ENCODE data around the gene WDR53. TPM values are rescaled to one million over a fixed set of nuclear protein-coding genes. Genes with fewer than 3 reads are reported as not detected.
"Not testable (repeated sequence)": the region's sequence is repeated elsewhere in the genome, so short reads cannot be mapped to it uniquely, and the experiment has no call there.

Gene WDR53
- 12.3 to 15.7 TPM (median 13.4 TPM) in 3 replicates for total RNA-seq

- no peak for TF ChIP-seq CTCF (IDR thresholded peaks at IDR 0.05; ENCODE audit: unreplicated experiment)
- Mint-ChIP-seq H3K27me3 (ENCODE audit: low read depth) (no peaks in the 10 kb centered on the region), H3K4me3 (peak within 1 kb of the TSS; percentile 94), H3K27ac (peak within 1 kb of the TSS; percentile 98), H3K4me1 (peaks cover 22% of the 10 kb centered on the region), H3K9me3 (no peaks in the 10 kb centered on the region), H3K36me3 (peaks cover 3% of the 10 kb centered on the region)
- peak; percentile 89 to 95 for DNase-seq (ENCODE audit: low spot score in 2 of 2, unreplicated experiment in 2 of 2)
Observed at GRCh38 chr3:196568246-196569002, at the start of gene WDR53, which contains the start of gene FBXO45. Gene WDR53, minus strand, starts transcription at chr3:196568554. Its CDS starts 7,079 bp downstream, at chr3:196561475. Gene FBXO45, plus strand, starts transcription at chr3:196568660. Its CDS starts 325 bp downstream, at chr3:196568985.

DNA sequence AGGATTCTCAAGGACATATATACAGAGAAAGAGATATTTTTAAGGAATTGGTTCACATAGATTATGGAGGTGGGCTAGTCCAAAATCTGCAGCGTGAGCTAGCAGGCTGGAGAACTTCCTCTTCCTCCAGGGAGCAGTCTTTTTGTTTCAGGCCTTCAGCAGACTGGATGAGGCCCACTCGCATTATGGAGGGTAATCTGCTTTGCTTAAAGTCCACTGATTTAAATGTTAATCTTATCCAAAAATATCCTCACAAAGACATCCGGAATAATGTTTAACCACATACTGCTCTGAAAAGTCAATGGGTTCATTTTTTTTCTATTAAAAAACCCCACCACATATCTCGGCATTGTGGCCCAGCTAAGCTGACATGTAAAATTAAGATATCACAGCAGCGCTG lies 48.9 kb upstream of the WDR53 start:
- Mint-ChIP-seq H3K27ac (no peak overlapping the region), H3K27me3 (ENCODE audit: low read depth) (no peaks in the 10 kb centered on the region), H3K4me1 (peaks cover 3% of the 10 kb centered on the region), H3K36me3 (no peaks in the 10 kb centered on the region), H3K9me3 (no peaks in the 10 kb centered on the region), H3K4me3 (no peak overlapping the region)
- TF ChIP-seq CTCF (IDR thresholded peaks at IDR 0.05; ENCODE audit: unreplicated experiment), result no peak
- DNase-seq (ENCODE audit: low spot score in 2 of 2, unreplicated experiment in 2 of 2), result no peak

- not testable (repeated sequence) for H3K27me3 Mint-ChIP-seq (ENCODE audit: low read depth); H3K27ac Mint-ChIP-seq; DNase-seq (ENCODE audit: low spot score in 2 of 2, unreplicated experiment in 2 of 2); H3K4me1 Mint-ChIP-seq; H3K36me3 Mint-ChIP-seq; H3K4me3 Mint-ChIP-seq; H3K9me3 Mint-ChIP-seq
Observed at GRCh38 chr3:196615234-196615633, 46.9 kb upstream of the WDR53 start.

DNA sequence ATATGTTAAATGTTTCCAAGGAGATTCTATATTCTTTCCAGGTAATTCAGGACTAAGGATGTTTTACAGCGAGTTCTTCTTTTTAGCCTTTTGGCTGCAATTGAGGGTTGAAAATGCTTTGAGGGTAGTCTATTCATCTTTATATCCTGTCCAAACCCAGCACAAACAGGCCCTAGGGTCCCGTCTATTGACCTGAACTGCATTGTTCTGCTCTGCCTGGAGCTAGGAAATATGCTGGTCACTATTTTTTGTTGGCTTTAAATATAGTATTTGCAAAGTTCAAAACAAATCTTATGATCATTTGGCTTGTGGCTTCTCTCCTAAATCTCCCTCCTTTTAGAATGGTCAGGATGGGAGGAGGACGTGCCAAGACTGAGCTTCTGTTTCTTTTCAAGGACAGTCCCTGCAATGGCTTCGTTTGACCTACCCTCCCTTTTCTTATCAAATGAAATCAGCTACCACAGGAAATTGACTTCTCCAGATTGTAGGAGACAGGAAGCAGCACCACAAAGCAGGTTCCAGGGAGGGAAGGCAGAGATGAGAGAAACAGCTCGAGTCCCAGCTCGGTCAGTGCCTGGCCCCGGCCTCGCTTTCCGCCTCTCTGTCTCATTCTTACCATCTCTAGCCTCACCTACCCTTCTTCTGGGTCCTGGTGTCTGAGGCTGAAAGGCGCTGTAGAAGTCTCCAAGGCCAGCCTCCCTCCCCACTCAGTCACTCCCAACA lies 43.6 kb upstream of the WDR53 start:
- no peak for TF ChIP-seq CTCF (IDR thresholded peaks at IDR 0.05; ENCODE audit: unreplicated experiment)
- Mint-ChIP-seq H3K27ac (peak overlapping the region; percentile 28), H3K4me3 (no peak overlapping the region), H3K4me1 (peaks cover 8% of the 10 kb centered on the region), H3K9me3 (peaks cover 8% of the 10 kb centered on the region), H3K36me3 (no peaks in the 10 kb centered on the region), H3K27me3 (ENCODE audit: low read depth) (no peaks in the 10 kb centered on the region)
- no peak for DNase-seq (ENCODE audit: low spot score in 2 of 2, unreplicated experiment in 2 of 2)

DNA sequence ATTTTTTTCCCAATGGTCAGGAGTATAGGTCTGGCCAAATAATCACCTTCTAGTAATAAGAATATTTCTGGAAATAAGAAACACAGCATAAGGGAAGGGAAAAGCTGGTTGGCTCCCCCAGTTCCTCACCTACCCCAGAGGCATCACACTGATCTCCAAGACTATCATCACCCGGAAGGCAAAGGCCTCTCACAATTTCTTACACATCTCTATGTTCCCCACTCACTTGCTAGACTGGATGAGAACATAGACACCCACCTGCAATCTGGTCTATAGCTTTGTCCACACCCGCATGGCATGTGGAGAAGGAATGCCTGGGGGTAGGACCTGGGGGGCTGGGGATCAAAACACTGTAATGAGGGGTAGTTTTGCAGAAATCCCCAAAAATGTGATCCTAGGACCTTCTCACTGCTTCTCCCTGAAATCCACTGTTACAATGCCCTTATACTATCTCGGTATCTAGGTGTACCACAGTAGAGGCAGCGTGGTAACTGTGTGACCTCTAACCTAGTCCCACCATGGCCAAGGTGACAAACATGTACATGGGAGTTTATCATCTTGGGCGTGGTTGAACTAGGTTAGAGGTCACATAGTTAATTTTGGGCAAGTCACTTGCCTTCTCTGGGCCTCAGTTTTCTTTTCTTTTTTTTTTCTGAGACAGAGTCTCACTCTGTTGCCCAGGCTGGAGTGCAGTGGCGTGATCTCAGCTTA lies 41.6 kb upstream of the WDR53 start:
- Mint-ChIP-seq H3K9me3 (peaks cover 8% of the 10 kb centered on the region), H3K27me3 (ENCODE audit: low read depth) (peaks cover 1% of the 10 kb centered on the region), H3K4me3 (no peak overlapping the region), H3K27ac (no peak overlapping the region), H3K36me3 (no peaks in the 10 kb centered on the region), H3K4me1 (peaks cover 8% of the 10 kb centered on the region)
- no peak for DNase-seq (ENCODE audit: low spot score in 2 of 2, unreplicated experiment in 2 of 2)
- TF ChIP-seq CTCF (IDR thresholded peaks at IDR 0.05; ENCODE audit: unreplicated experiment), result no peak

Data from mesothelial cell of epicardium (in vitro differentiated cells).